ENCODE measurements around the gene YPEL4. TPM values are rescaled to one million over a fixed set of nuclear protein-coding genes. Genes with fewer than 3 reads are reported as not detected.
A peak's percentile ranks its signal among the peaks of the same experiment; 100 is the strongest.

The YPEL4 gene
- polyA plus RNA-seq, 1 experiment: 1.1 TPM

- POLR2A ChIA-PET: interaction anchor here (0.6 to 2.9 kb wide), 6 partner anchors 9 to 294 kb away, joined by 3 to 11 read pairs (median 6); partner anchors contain the start of genes UBE2L6 and YPEL4
- peak overlapping the region; percentile 99 for H3K4me3 ChIP-seq (ENCODE audit: low read depth, low read length)
- no peaks in the 10 kb centered on the region for H3K9me3 ChIP-seq (ENCODE audit: control insufficient read depth, insufficient read depth, low read length)
- no peak for DNase-seq (ENCODE audit: low read depth, low spot score)
- H3K27me3 ChIP-seq (ENCODE audit: control insufficient read depth, insufficient read depth, low read length): no peaks in the 10 kb centered on the region
- no peak for TF ChIP-seq CTCF (IDR thresholded peaks at IDR 0.05; ENCODE audit: low read depth, low read length)
- peak overlapping the region; percentile 21 for H3K27ac ChIP-seq (ENCODE audit: low read depth, low read length)
- CTCF ChIA-PET: interaction anchor here (0.5 to 7.1 kb wide), 40 partner anchors 9 to 884 kb away, joined by 3 to 227 read pairs (median 6); partner anchors contain the start of genes CTNND1, RTN4RL2, SERPING1 and TIMM10
Measured at GRCh38 chr11:57640068-57640800, 9.5 kb downstream of the YPEL4 start.

GRCh38 chr11:57639321-57640067 is 10.2 kb downstream of the YPEL4 start:
- Histone ChIP-seq H3K4me3 (ENCODE audit: low read depth, low read length) (peak overlapping the region; percentile 99), H3K9me3 (ENCODE audit: control insufficient read depth, insufficient read depth, low read length) (no peaks in the 10 kb centered on the region), H3K27ac (ENCODE audit: low read depth, low read length) (peak overlapping the region; percentile 47), H3K27me3 (ENCODE audit: control insufficient read depth, insufficient read depth, low read length) (peaks cover 1% of the 10 kb centered on the region)
- ChIA-PET POLR2A (interaction anchor here (0.6 to 2.9 kb wide), 3 partner anchors 9 to 279 kb away, joined by 3 to 11 read pairs (median 8); partner anchors contain the start of genes UBE2L6 and YPEL4), CTCF (interaction anchor here (0.7 to 7.1 kb wide), 17 partner anchors 8 to 884 kb away, joined by 3 to 227 read pairs (median 9); partner anchors contain the start of genes SERPING1, TIMM10 and UBE2L6)
- no peak for DNase-seq (ENCODE audit: low read depth, low spot score)
- no peak for TF ChIP-seq CTCF (IDR thresholded peaks at IDR 0.05; ENCODE audit: low read depth, low read length)

- TF ChIP-seq CTCF (IDR thresholded peaks at IDR 0.05; ENCODE audit: low read depth, low read length): no peak
- Histone ChIP-seq H3K9me3 (ENCODE audit: control insufficient read depth, insufficient read depth, low read length) (no peaks in the 10 kb centered on the region), H3K27me3 (ENCODE audit: control insufficient read depth, insufficient read depth, low read length) (peaks cover 4% of the 10 kb centered on the region), H3K27ac (ENCODE audit: low read depth, low read length) (peak overlapping the region; percentile 73), H3K4me3 (ENCODE audit: low read depth, low read length) (peak overlapping the region; percentile 99)
- DNase-seq (ENCODE audit: low read depth, low spot score): no peak
- ChIA-PET CTCF (interaction anchor here (1.3 to 7.1 kb wide), 6 partner anchors 68 to 314 kb away, joined by 3 to 227 read pairs (median 37); partner anchors contain the start of genes TIMM10 and UBE2L6), POLR2A (interaction anchor here (1.9 to 2.9 kb wide), 2 partner anchors 10 to 71 kb away, joined by 8 to 11 read pairs; partner anchors contain the start of genes UBE2L6 and YPEL4)
Measured at GRCh38 chr11:57638811-57639320, 10.8 kb downstream of the YPEL4 start.

- CTCF ChIA-PET: interaction anchor here (2.7 to 4.6 kb wide), 2 partner anchors 70 to 180 kb away, joined by 15 to 50 read pairs; partner anchors contain the start of gene UBE2L6
- POLR2A ChIA-PET: interaction anchor here (1.9 kb wide), 1 partner anchor 70 kb away, joined by 11 read pairs; the partner anchor contains the start of gene UBE2L6
- TF ChIP-seq CTCF (IDR thresholded peaks at IDR 0.05; ENCODE audit: low read depth, low read length): no peak
Measured at GRCh38 chr11:57638005-57638781, 11.5 kb downstream of the YPEL4 start.

More at GRCh38 chr11:57638005-57638781, 11.5 kb downstream of the YPEL4 start:
- H3K4me3 ChIP-seq (ENCODE audit: low read depth, low read length): peak overlapping the region; percentile 99
- H3K9me3 ChIP-seq (ENCODE audit: control insufficient read depth, insufficient read depth, low read length): no peaks in the 10 kb centered on the region
- H3K27ac ChIP-seq (ENCODE audit: low read depth, low read length): peak overlapping the region; percentile 73
- peak; percentile 58 for DNase-seq (ENCODE audit: low read depth, low spot score)
- H3K27me3 ChIP-seq (ENCODE audit: control insufficient read depth, insufficient read depth, low read length): peaks cover 4% of the 10 kb centered on the region
